Posterior cingulate gyrus (tissue), 11 donors: Measurements from ENCODE around the gene INVS.
"Not testable (repeated sequence)": the region's sequence is repeated elsewhere in the genome, so short reads cannot be mapped to it uniquely, and the experiment has no call there.

Experiments used
- DNase-seq, 10 donors: peaks; one replicate each; pipeline versions ENCODE4 v3.0.0 to v3.0.0-alpha.2; 2020 to 2021; ENCODE audit warnings: mixed read lengths in 3 of 10
- intact Hi-C: fragments of 100-400 bp; cut with DNase I; formaldehyde crosslinking; loops from one replicate; pipeline ENCODE4 v1.15.1; 2023

The INVS gene

DNA sequence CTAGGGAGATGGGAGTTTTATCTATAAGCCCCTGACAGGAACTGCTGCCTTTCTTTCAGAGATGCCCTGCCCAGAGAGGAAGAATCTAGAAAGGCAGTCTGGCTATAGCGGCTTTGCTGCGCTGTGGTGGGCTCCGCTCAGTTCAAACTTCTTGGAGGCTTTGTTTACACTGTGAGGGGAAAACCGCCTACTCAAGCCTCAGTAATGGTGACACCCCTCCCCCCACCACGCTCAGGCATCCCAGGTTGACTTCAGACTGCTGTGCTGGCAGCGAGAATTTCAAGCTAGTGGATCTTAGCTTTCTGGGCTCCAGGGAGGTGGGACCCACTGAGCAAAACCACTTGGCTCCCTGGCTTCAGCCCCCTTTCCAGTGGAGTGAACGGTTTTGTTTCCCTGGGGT is 137.9 kb downstream of the INVS start:
- intact Hi-C loops: not testable (repeated sequence)

DNA sequence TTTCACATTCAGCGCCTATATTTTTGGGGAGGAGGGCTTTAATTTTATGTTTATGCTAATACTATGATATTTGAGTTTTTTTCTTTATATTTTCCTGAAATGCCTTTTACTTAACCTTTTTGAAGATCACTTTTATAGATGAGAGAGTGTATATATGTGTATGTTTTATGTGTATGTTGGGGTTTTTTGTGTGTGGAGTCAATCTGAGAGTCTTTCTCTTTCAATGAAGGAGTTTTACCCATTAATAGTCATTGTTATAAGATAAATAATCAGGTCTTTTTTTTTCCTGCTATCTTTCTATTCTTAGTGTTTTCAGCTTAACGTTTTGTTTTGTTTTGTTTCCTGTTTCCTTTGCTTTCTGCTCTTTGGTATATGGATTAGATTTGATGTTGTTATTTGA is 141.5 kb downstream of the INVS start:
- DNase-seq: no peak
- intact Hi-C loops: no loop called here

More for the DNA sequence above, 137.9 kb downstream of the INVS start:
- DNase-seq: not testable (repeated sequence)

DNA sequence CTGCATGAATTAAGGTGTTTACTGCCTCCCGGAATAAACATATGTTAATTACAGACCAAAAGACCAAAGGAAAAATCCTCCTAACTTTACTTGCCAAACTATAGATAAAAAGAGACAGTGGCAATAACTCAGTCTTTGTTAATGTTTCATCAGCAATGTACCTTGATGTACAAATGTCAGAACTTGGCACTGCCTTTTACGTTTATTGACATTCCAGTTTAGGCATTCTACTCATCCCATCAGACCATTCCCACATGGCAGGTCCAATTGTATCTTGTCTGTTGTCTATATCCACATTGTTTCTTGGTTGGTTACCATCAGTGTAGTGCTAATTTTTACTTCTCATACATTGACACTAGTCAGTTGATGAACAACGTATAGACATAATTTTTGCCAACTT is 168.2 kb downstream of the INVS start:
- intact Hi-C loops: no loop called here
- no peak for DNase-seq

DNA sequence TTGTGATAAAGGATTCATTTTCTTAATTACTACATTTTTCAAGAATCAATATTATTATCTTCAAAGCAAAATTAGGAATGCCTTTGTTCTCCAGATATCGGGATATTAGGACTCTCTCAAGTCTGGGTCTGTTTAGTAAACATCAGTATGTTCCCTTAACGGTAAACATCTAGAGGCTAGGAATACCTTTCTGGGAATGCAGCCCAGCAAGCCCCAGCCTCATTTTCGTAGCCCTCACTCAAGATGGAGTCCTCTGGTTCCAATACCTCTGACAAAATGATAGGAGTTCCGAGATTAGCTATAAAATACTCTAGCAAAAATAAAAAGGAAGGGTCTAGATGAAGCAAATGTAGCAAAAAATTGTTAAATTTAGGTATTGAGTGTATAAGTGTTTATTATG is 169.2 kb downstream of the INVS start:
- no peak for DNase-seq
- intact Hi-C loops: no loop called here

DNA sequence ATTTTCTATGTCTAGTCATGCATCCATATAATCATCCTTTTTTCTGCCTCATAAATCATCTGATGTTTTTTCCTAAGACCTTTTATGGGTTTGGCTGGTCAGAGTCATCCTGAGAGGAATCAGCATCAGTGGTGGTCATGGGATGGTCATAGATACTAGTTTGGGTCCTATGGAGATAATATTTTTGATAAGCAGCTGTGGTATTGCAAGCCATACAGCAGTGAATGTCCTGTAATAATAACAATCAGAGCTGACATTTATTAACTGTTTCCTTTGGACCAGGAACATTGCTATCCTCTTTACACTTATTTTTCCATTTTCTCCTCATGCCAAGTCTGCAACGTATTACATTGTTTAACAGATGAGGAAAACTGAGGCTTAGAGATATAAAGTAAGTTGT is 170.6 kb downstream of the INVS start:
- DNase-seq: no peak
- intact Hi-C loops: no loop called here

DNA sequence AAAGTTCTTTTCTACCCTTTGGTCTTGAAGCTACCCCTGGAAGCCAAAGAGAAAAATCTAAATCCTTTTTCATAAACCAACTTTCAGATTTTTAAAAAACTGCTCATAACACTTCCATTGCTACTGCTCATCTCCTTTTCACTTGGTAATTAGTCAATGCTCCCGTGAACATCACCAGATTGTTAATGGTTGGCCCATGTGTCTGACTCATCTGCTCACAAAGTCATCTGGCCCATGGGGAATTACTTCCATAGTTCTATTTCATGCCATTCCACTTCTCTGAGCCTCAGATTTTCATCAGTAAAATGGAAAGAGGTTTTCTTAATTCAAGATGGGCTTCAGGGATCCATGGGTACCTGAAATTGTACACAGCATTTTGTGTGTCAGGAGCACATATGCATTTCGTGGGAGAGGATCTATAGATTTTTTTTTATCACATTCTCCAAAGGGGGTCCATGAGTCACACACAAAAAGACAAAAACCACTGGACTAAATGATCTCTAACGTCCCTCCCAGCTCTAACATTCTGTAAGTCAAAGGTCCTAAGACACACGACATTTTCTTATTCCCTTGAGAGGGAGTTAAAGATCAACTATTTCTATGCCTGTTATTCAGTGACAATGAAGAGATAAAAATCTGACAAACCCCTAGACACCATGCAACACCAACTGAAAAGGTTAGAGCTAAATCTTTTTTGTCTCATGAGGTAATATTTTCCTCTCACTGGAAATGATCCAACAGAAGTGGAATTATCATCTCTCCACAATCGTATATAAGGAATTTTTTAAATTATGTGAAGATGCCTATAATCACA is 178.3 kb downstream of the INVS start:
- intact Hi-C loops: no loop called here
- no peak for DNase-seq

DNA sequence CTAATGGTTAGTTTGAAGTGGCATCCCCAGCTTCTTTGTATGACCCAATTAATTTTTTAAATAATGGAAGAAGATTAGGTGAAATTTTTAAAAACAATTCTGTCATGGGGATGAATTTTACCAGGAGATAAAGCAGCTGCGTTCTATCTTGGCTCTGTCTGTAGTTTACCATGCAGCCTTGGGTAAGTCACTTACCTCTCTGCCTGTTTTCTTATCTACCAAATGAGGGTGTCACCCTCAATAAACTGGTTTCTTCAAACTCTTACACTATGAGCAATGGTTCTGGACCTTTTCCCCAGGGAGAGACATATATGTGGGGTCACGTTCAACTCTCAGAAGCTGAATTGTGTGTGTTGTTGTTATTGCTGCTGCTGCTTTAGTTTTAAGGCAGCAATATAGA is 182.0 kb downstream of the INVS start:
- intact Hi-C loops: no loop called here
- no peak for DNase-seq

DNA sequence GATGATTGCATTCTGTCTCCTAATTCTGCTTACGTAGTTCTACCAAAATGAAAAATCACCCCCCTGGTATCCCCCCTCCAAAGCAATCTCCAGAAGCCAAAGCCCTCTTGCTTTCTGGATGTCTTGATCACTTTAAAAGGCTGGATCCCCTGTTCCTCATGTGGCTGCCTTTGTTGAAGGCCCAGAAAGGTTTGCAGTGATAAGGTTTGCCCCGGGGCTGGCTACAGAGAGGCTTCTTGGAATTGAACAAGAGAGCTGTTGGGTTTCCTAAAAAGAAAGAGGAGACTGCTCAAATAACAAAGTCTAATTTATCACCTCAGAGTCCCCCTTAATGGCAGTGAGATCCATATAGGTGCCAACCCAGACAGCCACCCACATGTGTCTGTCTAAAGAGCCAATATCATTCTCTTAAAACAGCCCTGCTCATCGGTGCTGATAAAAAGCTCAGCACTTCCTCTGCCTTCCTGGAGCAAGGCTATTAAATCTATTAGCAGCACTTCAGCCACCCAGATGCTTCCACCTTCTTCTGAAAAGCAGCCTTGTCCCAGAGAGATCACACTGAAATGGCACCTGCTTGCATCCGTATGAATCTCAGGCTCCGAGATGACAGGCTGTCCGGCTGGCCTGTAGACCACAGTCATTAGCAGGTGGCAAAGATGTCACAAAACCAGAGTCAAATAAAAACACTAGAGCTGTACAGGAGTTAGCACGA is 182.8 kb downstream of the INVS start:
- no peak for DNase-seq
- intact Hi-C loops: no loop called here

DNA sequence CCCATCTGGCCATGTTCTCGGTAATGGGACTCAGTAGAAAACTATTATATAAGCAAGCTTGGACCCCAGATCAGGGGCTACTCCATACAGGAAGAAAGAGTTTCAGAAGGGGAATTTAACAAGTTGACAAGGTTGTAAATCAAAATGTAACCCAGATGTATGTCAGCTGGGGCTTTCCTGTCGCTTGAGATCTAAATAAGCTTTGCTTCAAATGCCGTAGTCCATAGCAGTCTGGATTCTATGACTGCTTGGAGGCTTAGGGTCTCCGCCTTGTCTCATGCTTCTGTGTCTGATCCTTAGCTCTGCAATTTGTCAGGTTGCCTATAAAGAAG is 183.3 kb downstream of the INVS start:
- no peak for DNase-seq
- intact Hi-C loops: no loop called here

DNA sequence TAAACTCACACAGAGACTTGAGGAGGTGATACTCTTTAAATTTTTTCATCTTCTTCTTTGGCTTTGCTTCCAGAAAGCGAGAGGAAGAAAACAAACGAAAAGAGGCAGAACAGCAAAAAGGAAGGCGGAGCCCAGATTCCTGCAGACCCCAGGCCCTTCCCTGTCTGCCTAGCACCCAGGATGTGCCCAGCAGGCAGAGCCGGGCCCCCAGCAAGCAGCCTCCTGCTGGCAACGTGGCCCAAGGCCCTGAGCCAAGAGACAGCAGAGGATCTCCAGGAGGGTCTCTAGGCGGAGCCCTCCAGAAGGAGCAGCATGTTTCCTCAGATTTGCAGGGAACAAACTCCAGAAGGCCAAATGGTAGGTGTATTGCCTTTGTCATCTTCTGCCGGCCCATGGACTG is 185.2 kb downstream of the INVS start:
- intact Hi-C loops: no loop called here
- peak in 1 of 10 donors; percentile 72 for DNase-seq

DNA sequence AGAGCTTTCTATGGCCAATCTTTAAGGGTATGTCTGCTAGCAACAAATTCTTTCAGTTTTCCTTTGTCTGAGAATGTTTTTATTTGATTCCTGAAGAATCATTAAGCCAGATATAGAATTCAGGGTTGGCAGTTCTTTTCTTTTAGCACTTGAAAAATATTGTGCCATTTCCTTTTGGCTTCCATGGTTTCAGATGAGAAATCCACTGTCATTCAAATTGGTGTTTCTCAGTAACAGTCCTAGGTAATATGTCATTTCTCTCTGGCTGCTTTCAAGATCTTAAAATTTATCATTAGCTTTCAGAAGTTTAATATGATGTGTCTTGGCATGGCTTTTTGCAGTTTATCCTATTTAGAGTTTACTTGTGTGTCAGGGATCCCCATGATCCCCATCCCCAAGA is 186.0 kb downstream of the INVS start:
- no peak for DNase-seq
- intact Hi-C loops: no loop called here

DNA sequence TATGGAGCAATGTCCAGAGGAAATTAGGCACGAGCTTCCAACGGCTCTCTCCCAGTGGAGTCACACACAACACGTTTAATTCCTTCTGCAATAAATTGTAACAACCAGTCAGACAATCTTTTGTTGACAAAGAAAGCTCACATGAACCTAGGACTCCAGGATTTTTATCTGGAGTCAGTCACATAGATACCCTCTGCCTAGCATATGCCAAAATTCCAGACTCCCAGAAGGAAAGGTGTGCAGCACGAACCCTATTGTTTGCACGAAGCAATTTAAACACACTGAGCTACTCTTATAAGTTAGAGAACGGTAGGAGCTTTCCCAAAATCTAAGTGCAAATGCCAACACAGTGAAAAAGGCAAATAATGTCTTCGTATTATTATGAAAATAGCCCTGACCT is 186.6 kb downstream of the INVS start:
- DNase-seq: no peak
- intact Hi-C loops: no loop called here

DNA sequence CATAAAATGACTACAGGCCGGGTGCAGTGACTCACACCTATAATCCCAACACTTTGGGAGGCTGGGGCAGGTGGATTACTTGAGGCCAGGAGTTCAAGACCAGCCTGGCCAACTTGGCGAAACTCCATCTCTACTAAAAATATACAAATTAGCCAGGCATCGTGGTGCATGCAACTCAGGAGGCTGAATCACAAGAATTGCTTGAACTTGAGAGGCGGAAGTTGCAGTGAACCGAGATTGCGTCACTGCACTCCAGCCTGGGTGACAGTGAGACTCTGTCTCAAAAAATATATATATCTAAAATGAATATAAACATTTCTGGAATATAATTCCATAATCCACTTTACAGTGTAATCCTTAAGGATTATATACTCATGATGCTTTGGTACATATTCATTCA is 187.2 kb downstream of the INVS start:
- intact Hi-C loops: no loop called here
- no peak for DNase-seq

DNA sequence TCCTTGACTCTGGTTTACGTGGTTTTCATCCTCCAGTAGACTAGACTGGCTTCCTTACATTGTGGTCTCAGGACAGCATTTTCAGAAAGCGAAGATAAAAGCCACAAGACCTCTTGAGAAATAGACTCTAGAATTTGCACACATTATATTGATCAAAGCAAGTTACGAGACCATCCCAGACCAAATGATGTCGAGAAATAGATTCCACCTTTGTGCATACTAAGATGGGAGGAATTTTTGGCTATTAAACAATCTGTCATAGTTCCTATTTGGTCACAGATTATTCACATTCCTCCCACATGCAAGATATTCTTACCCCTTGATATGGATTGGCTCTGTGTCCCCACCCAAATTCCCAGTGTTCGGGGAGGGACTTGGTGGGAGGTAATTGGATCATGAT is 188.1 kb downstream of the INVS start:
- no peak for DNase-seq
- intact Hi-C loops: no loop called here

DNA sequence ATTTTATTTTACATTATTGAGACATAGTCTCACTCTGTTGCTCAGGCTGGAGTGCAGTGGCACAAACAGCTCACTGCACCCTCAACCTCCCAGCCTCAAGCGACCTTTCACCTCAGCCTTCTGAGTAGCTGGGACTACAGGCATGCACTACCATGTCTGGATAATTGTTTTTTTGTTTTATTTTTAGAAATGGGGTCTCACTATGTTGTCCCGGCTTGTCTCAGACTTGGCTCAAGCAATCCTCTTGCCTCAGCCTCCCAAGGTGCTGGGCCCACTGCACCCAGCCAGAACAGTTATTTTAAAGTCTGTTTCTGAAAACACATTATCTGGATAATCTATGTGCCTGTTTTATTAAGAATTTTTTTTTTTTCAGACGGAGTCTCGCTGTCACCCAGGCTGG is 191.7 kb downstream of the INVS start:
- intact Hi-C loops: no loop called here
- no peak for DNase-seq

DNA sequence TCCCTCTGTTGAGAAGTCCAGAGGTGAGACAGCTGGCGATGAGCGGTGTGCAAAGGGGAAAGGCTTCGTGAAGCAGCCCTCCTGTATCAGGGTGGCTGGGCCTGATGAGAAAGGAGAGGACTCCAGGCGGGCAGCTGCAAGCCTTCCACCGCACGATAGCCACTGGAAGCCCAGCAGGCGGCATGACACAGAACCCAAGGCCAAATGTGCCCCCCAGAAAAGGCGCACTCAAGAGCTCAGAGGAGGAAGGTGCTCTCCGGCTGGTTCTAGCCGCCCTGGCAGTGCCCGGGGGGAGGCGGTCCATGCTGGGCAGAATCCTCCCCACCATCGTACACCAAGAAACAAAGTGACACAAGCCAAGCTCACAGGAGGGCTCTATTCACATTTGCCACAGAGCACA is 193.4 kb downstream of the INVS start:
- peak in 2 of 10 donors; percentile 52 to 71 for DNase-seq
- intact Hi-C loops: no loop called here

DNA sequence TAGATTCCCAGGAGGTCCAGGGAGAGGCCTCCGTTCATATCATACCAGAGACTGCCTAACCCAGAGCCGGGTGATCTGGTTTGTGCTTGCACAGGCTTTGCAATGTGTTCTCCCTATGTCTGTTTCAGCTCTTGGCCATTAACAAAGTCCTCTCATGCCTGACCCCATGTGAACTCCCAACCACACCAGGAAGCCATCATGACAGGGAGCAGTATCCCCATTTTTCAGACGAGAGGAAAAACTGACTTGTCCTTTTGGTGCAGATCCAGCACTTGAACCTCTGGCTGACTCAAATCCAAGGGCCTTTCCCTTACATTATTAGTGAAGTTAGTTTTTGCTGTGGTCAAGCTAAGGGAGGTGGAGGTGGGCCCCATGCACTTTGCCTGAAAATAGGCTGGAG is 195.3 kb downstream of the INVS start:
- intact Hi-C loops: no loop called here

DNA sequence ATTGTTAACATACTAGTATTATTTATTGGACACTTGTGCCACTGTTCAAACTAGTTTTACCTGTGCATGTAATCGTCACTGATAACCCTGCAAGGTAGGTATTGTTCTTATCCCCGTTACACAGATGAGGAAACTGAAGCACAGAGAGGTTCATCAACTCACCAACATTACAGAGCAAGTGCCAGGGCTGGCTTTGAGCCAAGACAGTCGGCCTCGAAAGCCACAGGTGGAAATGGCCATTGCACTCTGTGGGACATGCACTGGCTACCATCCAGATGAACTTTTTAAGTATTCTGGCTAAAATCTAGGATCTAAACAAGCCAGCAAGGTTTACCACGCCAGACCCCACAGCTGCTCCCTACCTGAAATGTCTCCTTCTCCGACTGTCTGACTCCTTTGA is 195.8 kb downstream of the INVS start:
- DNase-seq: peak in 1 of 10 donors; percentile 70
- intact Hi-C loops: no loop called here

More for the DNA sequence above, 195.3 kb downstream of the INVS start:
- DNase-seq: no peak

DNA sequence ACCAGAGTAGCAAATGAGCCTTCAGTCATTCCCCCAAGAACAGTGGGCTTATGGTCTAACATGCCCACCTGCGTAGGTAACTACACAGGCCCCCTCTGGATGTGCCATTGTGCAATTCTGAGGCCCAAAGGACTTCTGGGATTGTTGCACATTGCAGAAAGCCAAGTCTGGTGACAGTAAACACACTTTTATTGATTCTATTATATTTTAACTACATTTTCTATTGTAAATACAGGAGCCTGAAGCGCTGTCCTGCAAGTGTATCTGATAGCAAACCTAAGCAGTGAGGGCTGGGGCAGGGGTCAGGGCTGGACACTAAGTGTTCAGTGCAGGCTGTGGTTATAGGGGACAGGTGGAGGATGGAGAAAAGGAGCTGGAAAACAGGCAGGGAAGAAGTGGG is 196.2 kb downstream of the INVS start:
- intact Hi-C loops: no loop called here

DNA sequence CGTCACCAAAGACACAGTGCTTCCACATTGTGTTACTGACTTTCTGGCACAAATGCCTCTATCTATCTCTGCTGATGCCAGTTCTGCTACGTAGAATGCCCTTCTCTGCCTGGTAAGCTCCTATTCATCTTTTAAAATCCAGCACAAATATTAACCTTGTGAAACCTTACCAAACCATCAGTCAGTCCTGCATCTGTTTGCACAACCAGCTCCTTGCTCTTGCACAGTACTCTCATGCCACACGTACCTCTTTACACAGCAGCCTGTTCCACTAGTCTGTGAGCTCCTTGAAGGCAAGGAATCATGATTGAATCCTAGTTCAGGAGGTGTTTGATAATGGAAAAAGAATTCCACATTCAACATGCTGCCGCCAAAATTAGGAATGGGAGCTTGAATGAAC is 197.4 kb downstream of the INVS start:
- intact Hi-C loops: no loop called here
- no peak for DNase-seq

More for the DNA sequence above, 196.2 kb downstream of the INVS start:
- DNase-seq: no peak

DNA sequence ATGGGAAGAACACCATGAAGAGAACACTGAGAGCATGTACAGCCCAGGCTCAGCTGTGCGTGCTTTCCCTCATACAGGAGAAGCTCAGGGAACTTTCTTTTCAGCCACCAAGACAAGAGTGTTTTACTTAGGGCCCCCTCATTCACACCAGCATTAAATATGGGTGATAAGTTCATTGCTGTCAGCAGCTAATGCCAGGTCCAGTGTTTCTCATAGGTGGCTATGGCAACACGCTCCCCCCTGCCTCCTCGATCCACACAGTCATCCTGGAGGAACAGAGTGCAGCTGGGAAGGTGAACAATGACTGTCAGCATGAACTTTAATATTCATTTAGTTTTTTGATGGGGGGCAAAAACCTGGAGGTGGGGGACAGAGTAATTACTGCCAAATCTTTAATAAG is 199.3 kb downstream of the INVS start:
- no peak for DNase-seq
- intact Hi-C loops: no loop called here

DNA sequence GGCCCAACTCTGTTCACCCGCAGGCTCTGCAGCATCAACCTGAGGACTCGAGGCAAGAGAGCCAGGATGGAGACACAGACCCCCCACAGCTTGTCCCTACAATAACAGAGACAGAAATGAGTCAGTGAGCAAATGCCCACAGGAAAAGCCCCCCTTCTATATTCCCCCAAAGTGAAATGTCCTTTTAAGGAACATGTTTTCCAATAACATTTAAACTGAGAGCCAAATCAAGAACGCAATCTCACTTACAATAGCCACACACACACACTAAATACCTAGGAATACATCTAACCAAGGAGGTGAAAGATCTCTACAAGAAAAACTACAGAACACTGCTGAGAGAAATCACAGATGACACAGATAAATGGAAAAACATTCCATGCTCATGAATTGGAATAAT is 204.7 kb downstream of the INVS start:
- intact Hi-C loops: no loop called here
- no peak for DNase-seq
